ENCODE results near the gene DYSF. TPM values are rescaled to one million over a fixed set of nuclear protein-coding genes. Genes with fewer than 3 reads are reported as not detected.
"Not testable (repeated sequence)": the region's sequence is repeated elsewhere in the genome, so short reads cannot be mapped to it uniquely, and the experiment has no call there.

Gene DYSF
- total RNA-seq, result 49.2 TPM
- long read RNA-seq, partial matches to known transcripts, result 14 of 16 reads
- long read RNA-seq, other reads (novel, unspliced or antisense), result 2 of 16 reads

DNA sequence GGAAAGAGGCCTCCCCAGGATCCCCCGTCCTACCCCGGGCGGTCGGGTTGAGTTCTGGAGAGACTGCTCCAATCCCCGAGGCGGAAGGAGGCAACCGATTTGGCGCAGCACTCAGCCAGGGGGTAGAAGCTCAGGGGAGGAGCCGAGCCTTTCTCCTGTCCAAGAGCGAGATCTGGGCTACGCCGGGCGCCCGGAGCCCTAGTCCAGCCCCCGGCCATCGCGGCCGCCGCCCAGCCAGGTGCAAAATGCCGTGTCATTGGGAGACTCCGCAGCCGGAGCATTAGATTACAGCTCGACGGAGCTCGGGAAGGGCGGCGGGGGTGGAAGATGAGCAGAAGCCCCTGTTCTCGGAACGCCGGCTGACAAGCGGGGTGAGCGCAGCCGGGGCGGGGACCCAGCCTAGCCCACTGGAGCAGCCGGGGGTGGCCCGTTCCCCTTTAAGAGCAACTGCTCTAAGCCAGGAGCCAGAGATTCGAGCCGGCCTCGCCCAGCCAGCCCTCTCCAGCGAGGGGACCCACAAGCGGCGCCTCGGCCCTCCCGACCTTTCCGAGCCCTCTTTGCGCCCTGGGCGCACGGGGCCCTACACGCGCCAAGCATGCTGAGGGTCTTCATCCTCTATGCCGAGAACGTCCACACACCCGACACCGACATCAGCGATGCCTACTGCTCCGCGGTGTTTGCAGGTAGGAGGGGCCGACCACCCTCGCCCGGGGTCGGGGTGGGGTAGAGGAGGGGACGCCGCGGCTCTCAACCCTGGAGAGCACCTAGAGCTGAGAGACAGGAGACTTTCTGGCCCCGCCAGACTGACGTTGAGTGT lies at the start of gene DYSF:
TSS of gene DYSF (plus strand) at position 158 of the 817 bp plus-strand sequence.
- DNase-seq (peak; percentile 78), ATAC-seq (peak; percentile 74)
- intact Hi-C loops (cut with micrococcal nuclease), result no loop called here

DNA sequence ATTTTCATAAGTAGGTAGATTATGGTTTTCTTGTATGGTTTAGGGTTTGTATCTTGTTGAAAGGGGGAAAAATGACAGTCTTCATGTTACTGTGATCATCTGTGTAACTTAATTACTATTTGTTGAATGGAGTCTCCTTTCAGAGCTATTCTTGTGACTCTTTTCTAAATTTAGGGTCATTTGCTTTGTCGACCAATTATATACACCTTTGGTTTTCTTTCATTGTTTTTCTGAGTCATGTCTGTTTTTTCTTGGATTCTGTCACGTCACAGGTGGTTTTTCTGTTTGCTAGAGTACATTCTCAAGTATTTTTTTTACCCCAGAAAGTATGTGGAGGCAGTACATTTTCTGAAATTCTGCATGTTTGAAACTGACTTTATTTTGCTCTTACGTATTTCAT lies 43.8 kb upstream of the DYSF start:
- no peak for DNase-seq
- no peak for ATAC-seq
- intact Hi-C loops (cut with micrococcal nuclease), result no loop called here

DNA sequence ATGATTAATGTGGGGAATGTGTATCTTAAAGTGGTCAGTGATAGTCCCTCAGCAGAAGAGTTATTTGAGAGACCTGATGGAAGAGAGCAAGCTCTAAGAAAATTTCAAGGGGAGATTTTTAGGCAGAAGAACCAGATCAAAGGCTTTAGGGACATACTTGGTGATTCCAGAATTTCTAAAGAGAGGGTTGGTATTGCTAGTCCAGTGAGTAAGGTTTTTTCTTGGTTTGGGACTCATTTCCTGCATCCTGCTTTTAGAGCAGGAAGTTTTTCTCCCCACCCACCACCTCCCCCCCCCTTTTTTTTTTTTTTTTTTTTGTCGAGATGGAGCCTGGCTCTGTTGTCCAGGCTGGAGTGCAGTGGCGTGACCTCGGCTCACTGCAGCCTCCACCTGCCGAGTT lies 42.7 kb upstream of the DYSF start:
- intact Hi-C loops (cut with micrococcal nuclease), result no loop called here
- no peak for DNase-seq
- no peak for ATAC-seq

DNA sequence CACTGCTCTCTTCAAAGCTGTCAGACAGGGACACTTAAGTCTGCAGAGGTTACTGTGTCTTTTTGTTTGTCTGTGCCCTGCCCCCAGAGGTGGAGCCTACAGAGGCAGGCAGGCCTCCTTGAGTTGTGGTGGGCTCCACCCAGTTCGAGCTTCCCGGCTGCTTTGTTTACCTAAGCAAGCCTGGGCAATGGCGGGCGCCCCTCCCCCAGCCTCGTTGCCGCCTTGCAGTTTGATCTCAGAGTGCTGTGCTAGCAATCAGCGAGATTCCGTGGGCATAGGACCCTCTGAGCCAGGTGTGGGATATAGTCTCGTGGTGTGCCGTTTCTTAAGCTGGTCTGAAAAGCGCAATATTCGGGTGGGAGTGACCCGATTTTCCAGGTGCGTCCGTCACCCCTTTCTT lies 36.5 kb upstream of the DYSF start:
- intact Hi-C loops (cut with micrococcal nuclease), result not testable (repeated sequence)

DNA sequence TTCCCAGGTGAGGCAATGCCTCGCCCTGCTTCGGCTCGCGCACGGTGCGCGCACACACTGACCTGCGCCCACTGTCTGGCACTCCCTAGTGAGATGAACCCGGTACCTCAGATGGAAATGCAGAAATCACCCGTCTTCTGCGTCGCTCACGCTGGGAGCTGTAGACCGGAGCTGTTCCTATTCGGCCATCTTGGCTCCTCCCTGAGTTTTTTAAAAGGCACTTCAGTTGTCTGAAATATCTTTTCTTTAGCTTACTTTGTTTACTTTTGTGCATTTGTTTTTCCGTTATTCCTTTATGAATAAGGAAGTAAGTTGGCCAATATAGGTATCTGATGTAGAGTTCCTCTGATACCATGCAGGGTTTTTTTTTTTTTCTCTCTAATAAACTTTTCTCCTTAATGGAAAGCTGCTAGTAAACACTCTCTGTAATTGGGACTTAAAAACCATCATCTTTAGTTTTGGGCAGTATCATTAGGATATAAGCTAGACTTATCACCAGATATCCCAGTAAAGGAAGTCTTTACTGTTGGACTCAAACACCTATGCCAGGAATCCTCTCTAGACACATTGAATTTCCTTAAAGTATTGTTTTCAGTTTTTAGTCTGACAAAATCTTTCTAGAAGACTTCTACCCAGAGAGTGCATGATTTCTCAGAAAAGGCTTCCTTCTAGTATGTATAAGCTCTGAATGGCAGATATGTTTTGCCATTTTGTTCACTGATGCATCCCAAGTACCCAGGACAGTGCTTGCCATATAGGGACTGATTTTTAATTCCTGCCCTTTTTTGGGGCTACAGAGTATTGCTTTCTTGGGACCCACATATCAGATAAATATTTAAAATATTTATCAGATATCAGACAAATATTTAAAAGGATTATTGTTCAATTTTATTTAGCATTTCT lies 35.8 kb upstream of the DYSF start:
- intact Hi-C loops (cut with micrococcal nuclease), result no loop called here
- no peak for DNase-seq
- no peak for ATAC-seq

More for the DNA sequence above, 36.5 kb upstream of the DYSF start:
- DNase-seq, ATAC-seq: not testable (repeated sequence)

DNA sequence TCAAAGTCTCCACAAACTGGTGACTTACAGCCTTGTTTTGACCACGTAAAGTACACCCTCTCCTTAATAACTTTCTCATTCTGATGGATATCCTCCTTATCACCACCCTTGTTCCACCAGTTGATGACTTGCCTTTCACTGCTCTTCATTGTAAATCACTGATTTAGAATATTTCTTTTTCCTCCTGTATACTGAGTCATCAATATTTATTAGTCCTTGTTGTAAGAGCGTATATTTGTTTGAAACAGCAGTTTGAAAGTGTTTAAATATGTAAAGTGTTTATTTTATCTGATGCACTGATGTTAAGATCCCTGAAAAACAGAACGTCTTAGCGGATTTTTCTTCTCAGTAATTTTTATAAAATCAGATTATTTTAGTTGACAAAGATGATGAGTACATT lies 34.2 kb upstream of the DYSF start:
- ATAC-seq (no peak), DNase-seq (no peak)
- intact Hi-C loops (cut with micrococcal nuclease), result no loop called here

DNA sequence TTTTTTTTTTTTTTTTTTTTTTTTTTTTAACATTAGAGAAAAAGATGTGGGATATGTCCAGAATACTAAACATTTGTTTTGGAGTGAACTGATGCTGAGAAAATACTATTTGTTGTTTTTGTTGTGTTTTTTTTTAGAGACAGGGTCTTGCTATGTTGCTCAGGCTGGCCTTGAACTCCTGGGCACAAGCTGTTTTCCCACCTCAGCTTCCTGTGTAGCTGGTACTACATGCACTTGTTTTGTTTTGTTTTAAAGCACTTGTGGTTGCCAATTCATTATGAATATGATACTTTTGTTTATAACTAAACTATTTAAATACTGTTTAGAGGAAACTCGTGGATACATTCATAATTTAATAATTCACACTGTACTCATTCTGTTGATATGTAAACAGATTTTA lies 33.4 kb upstream of the DYSF start:
- ATAC-seq (no peak), DNase-seq (no peak)
- intact Hi-C loops (cut with micrococcal nuclease), result no loop called here

DNA sequence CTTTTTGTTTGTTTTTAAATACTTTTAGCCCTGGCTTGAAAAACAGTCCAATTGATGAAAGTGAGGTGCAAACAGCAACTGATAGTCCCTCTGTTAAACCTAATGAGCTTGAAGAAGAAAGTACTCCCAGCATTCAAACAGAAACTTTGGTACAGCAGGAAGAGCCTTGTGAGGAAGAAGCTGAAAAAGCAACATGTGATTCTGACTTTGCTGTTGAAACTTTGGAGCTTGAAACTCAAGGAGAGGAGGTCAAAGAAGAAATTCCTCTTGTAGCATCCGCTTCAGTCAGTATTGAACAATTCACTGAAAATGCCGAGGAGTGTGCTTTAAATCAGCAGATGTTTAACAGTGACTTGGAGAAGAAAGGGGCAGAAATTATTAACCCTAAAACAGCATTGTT lies 30.6 kb upstream of the DYSF start:
- ATAC-seq, result no peak
- intact Hi-C loops (cut with micrococcal nuclease), result no loop called here
- DNase-seq, result no peak

DNA sequence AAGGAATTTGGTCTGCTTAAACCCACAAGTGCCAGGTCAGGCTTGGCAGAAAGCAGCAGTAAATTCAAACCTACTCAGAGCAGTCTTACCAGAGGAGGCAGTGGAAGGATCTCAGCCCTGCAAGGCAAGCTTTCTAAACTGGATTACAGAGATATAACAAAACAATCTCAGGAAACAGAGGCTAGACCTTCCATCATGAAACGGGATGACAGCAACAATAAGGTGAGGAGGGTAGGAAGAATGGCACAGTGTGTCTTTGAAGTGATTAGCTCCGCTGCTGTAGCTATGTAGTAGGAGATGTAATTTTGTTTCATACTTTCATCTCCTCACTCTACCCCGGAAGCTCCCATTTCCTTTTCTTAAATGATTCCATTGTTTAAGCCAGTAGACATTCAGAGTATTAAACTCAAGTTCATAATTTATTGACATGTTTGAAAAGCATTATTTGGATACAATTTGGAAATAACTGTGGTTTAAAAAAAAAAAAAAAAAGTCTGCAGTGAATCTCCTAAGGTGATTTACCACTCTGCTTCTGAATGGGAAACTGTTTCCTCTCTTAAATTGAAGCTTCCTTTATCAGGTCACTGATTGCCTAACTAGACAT lies 29.4 kb upstream of the DYSF start:
- intact Hi-C loops (cut with micrococcal nuclease), result no loop called here
- no peak for DNase-seq
- no peak for ATAC-seq

DNA sequence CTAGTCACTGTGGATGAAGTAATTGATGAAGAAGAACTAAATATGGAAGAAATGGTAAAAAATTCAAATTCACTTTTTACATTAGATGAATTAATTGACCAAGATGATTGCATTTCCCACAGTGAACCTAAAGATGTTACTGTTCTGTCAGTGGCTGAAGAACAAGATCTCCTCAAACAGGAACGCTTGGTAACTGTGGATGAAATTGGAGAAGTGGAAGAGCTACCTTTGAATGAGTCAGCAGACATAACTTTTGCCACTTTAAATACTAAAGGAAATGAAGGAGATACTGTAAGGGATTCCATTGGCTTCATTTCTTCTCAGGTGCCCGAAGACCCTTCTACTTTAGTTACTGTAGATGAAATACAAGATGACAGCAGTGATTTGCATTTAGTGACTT lies 26.6 kb upstream of the DYSF start:
- DNase-seq (no peak), ATAC-seq (no peak)
- intact Hi-C loops (cut with micrococcal nuclease), result no loop called here

DNA sequence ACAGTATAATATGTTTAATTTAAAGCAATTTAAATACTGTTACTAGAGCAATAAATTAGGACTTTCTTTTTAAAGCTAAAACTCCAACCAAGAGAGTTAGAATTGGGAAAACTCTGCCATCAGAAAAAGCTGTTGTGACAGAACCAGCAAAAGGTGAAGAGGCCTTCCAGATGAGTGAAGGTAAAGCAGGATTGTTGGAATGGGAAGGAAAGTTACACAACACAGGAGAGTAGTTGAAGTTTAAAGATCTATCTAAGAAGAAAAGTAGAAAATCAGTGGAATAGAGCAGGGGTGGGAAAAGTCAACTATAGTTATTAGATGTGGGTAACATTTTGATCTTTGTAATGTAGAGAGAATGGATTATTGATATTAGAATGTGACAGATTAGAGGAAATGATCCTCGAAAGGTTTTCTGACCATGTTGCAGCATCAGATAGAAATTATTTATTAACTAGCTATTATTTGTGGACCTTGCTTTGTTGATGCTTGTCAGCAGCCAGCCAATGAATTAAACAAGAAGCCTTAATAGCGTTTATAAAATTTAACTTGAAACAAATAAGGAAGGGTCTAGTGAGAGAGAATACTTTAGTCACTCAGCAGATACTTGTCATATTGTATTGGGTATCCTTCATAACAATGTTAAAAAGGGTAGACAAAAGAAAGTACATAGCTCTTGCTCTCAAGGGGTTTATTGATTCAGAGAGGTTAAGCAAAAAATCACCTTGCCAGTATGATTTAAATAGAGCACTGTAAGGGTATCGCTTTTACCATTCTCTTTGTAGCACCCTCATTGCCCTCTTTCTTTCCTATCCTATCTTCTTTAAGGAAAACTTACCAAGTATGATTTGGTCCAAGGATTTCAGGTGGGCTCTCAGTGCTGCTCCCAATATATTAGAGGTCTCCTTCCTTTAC lies 24.6 kb upstream of the DYSF start:
- DNase-seq, result no peak
- ATAC-seq, result no peak
- intact Hi-C loops (cut with micrococcal nuclease), result no loop called here

DNA sequence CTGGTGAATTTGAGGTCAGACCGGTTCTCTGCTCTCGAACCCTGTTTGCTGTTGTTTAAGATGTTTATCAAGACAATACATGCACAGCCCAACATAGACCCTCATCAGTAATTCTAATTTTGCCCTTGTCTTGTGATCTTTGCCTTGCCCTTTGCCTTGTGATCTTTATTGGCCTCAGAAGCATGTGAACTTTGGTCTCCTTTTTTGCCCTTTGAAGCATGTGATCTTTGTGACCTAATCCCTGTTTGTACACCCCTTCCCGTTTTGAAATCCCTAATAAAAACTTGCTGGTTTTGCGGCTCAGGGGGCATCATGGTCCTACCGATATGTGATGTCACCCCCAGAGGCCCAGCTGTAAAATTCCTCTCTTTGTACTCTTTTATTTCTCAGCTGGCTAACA lies 8.2 kb upstream of the DYSF start:
- DNase-seq; ATAC-seq; intact Hi-C loops (cut with micrococcal nuclease): not testable (repeated sequence)

DNA sequence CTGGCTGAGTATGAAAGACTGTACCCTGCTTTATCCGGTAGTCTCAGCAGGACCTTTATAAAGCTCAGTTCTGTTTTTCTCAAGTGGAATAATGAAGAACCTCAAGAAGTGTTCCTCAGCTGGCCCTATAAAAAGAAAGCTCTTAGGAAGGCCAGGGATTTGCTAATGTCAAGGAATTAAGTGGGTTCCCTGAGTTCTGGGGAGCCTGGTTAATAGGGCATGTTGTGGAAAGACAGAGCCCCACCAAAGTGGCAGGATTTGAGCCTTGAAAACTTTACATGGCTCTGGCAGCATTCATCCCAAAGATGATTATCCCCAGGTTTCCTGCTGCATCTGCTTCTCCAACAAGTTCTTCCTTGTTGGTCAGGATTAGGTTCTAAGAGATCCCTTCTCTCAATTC lies 6.9 kb upstream of the DYSF start:
- ATAC-seq, result no peak
- intact Hi-C loops (cut with micrococcal nuclease), result no loop called here
- no peak for DNase-seq

DNA sequence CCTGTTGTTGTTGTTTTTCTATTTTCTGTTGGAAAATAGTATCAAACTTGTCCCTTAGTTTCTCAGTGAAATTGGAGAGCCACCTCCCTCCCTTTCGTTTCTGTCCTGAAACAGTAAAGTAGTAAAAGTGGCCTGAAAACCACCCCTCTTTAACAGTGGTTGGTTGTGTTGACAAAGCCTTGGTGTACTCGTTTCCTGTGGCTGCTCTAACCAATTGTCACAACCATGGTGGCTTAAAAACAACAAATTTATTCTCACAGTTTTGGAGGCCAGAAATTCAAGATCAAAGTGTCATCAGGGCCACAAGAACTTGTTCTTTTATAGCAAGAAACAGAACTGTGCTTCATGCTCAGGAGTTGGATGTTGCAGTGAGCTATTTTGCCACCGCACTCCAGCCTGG lies 4.0 kb upstream of the DYSF start:
- DNase-seq, result no peak
- ATAC-seq, result no peak
- intact Hi-C loops (cut with micrococcal nuclease), result no loop called here

DNA sequence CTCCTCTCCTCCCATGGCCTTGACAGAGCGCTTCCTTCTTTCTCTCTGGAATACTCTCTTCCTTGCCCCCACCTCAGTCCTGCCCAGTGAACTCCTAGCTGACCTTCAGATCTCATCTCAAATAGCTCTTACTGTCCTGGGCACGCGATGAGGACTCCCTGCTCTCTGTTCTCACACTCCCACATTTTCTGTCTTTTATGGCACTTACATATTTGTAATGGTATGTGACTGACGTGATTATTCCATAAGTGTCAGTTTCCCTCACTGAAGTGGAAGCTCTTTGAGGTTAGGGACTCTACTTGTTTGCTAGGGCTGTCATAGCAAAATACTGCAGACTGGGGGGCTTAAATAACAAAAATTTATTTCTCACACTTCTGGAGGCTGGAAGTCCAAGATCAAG lies 1.7 kb upstream of the DYSF start:
- intact Hi-C loops (cut with micrococcal nuclease), result no loop called here
- ATAC-seq, result peak; percentile 4
- DNase-seq, result no peak

DNA sequence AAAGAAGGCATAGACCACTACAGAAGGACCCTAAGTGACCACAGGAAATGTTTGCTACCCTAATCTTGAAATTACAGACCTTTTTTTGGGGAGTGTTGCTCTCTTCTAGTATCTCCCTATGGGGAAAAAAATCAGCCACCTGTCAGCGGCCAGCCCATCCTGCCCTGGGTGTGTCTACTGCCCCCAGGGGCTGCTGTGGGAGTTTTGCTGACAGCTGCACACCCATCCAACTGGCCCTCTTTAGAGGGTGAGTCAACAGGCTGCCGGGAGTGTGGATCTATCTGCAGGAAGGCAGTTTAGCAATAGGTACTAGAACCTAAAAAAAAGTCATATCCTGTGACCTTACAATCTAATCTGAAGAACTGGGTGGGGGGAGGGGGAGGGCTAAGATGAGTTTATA lies 796 bp upstream of the DYSF start:
- peak; percentile 48 for ATAC-seq
- DNase-seq, result peak; percentile 51
- intact Hi-C loops (cut with micrococcal nuclease), result no loop called here

DNA sequence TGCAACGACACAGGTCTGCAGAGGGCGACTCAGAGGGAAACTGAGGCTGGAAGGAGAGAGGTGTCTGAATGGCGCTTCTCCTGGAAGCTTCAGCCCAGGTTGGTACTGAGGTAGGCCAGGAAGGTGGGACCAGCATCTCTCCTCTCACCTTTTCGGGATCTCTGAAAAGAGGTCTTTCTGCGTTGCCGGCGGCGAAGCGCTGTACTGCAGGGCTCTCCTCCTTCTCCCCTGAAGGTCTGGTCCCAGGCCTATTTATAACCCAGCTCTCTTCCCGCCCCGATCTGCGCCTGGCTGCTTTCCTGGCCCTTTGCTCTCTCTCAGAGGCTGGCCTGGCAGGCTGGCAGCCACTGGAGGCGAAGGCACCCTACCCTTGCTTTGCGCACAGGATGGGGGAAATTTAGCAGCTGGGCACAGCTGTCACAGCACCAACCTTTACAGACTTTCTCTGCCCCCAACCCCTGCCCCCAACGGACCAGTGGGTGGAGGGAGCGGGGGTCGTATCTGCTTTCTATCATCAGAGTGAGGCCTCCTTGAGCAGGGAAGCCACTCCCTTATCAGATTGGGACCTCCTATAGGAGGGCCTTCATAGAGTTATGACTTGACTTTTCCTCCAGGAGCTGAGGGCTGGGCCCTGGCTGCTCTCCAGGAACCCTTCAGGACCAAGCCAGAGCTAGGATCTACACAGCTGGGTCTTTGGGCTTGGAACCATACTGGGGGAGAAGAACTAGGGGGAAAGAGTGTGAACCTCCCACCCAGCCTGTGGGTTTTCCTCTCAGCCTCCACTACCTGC lies 1.1 kb downstream of the DYSF start:
- intact Hi-C loops (cut with micrococcal nuclease), result no loop called here
- DNase-seq (peak; percentile 85), ATAC-seq (peak; percentile 76)
